HepG2 (cell line): ENCODE data around the gene SPG7. TPM values are rescaled to one million over a fixed set of nuclear protein-coding genes. Genes with fewer than 3 reads are reported as not detected.

Source experiments
- DMAP1 ChIP-seq: IDR thresholded peaks from 2 replicates; pipeline ENCODE4 v1.6.1; 2016
- FOXJ3 ChIP-seq: sonication (generic); formaldehyde crosslinking; IDR thresholded peaks from 2 replicates; pipeline ENCODE4 v1.4.0; 2020; ENCODE audit warnings: missing genetic modification reagents, mild to moderate bottlenecking, borderline replicate concordance
- GPN1 ChIP-seq: sonication (generic); formaldehyde crosslinking; IDR thresholded peaks from 2 replicates; pipeline ENCODE4 v1.5.1; 2020; ENCODE audit warnings: missing genetic modification reagents, borderline replicate concordance
- HNRNPK ChIP-seq: fragments of 200-400 bp; formaldehyde crosslinking; IDR thresholded peaks from 2 replicates; pipeline ENCODE4 v1.6.1; 2018; ENCODE audit warnings: low read length, low read depth, moderate library complexity, mild to moderate bottlenecking; ENCODE audit not compliant: poor library complexity, severe bottlenecking
- PAXIP1 ChIP-seq: sonication (generic); formaldehyde crosslinking; conservative IDR thresholded peaks from 2 replicates; pipeline ENCODE4 v1.4.0; 2020; ENCODE audit warnings: mild to moderate bottlenecking, missing genetic modification reagents, moderate library complexity
- RERE ChIP-seq: IDR thresholded peaks from 2 replicates; pipeline ENCODE4 v1.6.1; 2016; ENCODE audit warnings: low read depth, missing genetic modification reagents, missing compliant biosample characterization
- SRSF9 ChIP-seq: fragments of 200-400 bp; formaldehyde crosslinking; IDR thresholded peaks from 2 replicates; pipeline ENCODE4 v1.6.1; 2018; ENCODE audit warnings: borderline replicate concordance, mild to moderate bottlenecking, low read depth, low read length; ENCODE audit not compliant: insufficient read depth, poor library complexity, severe bottlenecking
- STAT5B ChIP-seq: sonication (generic); formaldehyde crosslinking; IDR thresholded peaks from 2 replicates; pipeline ENCODE4 v1.4.0; 2020; ENCODE audit warnings: missing genetic modification reagents
- ZNF430 ChIP-seq: sonication (generic); formaldehyde crosslinking; IDR thresholded peaks from 2 replicates; pipeline ENCODE4 v1.9.0; 2021; ENCODE audit warnings: mild to moderate bottlenecking, missing genetic modification reagents
- ZNF546 ChIP-seq: sonication (generic); formaldehyde crosslinking; conservative IDR thresholded peaks from 2 replicates; pipeline ENCODE4 v1.8.1; 2023; ENCODE audit warnings: mild to moderate bottlenecking, missing genetic modification reagents
- ZNF615 ChIP-seq: sonication (generic); formaldehyde crosslinking; IDR thresholded peaks from 2 replicates; pipeline ENCODE4 v1.5.0; 2020; ENCODE audit warnings: mild to moderate bottlenecking, missing genetic modification reagents, borderline replicate concordance
- ZNF737 ChIP-seq: sonication (generic); formaldehyde crosslinking; IDR thresholded peaks from 2 replicates; pipeline ENCODE4 v1.5.0; 2020; ENCODE audit warnings: missing genetic modification reagents, mild to moderate bottlenecking, borderline replicate concordance
- ZUFSP ChIP-seq: sonication (generic); formaldehyde crosslinking; IDR thresholded peaks from 2 replicates; pipeline ENCODE4 v1.9.0; 2021; ENCODE audit warnings: missing genetic modification reagents, mild to moderate bottlenecking, borderline replicate concordance
- polyA plus RNA-seq, 8 experiments: library from polyadenylated mRNA; depleted of rRNA in 3 of 8; stranded (reverse) in 7 of 8; unstranded in 1 of 8; fragments of >200 nt; fragmentation: Illumina TruSeq in 4 of 8; extraction: Trizol in 4 of 8; gene quantifications; 2 replicates each; pipeline versions ENCODE4 v1.2.1 to v1.2.3, GENCODE V29; 2011 to 2016; ENCODE audit warnings: low read depth in 4 of 8, missing spikeins in 1 of 8, mixed read lengths in 1 of 8; ENCODE audit not compliant: insufficient read depth in 1 of 8
- total RNA-seq, 5 experiments: library from RNA; depleted of rRNA; stranded (reverse); fragments of >200 nt; fragmentation: Illumina TruSeq; extraction: Trizol; gene quantifications; 2 replicates each; pipeline ENCODE4 v1.2.3, GENCODE V29; 2016; ENCODE audit warnings: low read depth in 1 of 5

Gene SPG7
- total and polyA plus RNA-seq, 2 of the 13 experiments (the other 11 are each of a cell fraction or from before 2014, with no cell fraction given): 66.0 to 136 TPM

- TF ChIP-seq FOXJ3 (CRISPR knock-in tag): peak; percentile 60; the same call in 1 of the 2 replicates
- TF ChIP-seq ZNF737: 0 out of 2 replicates have a peak, but pooled peaks have one; percentile 82
- TF ChIP-seq DMAP1 (CRISPR knock-in tag): no peak
- TF ChIP-seq ZUFSP: no peak
- TF ChIP-seq GPN1 (CRISPR knock-in tag): no peak
- TF ChIP-seq STAT5B (CRISPR knock-in tag): 0 out of 2 replicates have a peak, but pooled peaks have one; percentile 36
- TF ChIP-seq ZNF615 (CRISPR knock-in tag): no peak
- no peak for TF ChIP-seq ZNF546
- TF ChIP-seq RERE: no peak
- TF ChIP-seq SRSF9: no peak
- TF ChIP-seq ZNF430 (CRISPR knock-in tag): no peak
- TF ChIP-seq PAXIP1: no peak; the same call in 1 of the 2 replicates
- TF ChIP-seq HNRNPK: no peak
These were observed 57.5 kb downstream of the SPG7 start (continued) for GRCh38 chr16:89565506-89566372.
